Chondrocyte (in vitro differentiated cells): Measurements from ENCODE around the gene SHKBP1. TPM values are rescaled to one million over a fixed set of nuclear protein-coding genes. Genes with fewer than 3 reads are reported as not detected.

ENCODE experiments used
- DNase-seq: peaks from one replicate; pipeline ENCODE4 v3.0.0; 2021; ENCODE audit warnings: mixed read lengths, low spot score
- H3K27ac Mint-ChIP-seq: one replicate; pipeline ENCODE4 v1.8.0; 2021; ENCODE audit warnings: mild to moderate bottlenecking, moderate library complexity, mixed read lengths; ENCODE audit not compliant: unreplicated experiment
- H3K27me3 Mint-ChIP-seq: 2 replicates; pipeline ENCODE4 v1.8.0; 2021; ENCODE audit warnings: low read depth, mixed read lengths
- H3K36me3 Mint-ChIP-seq: 2 replicates; pipeline ENCODE4 v1.8.0; 2021; ENCODE audit warnings: low read depth, mixed read lengths
- H3K4me1 Mint-ChIP-seq: 2 replicates; pipeline ENCODE4 v1.8.0; 2021; ENCODE audit warnings: low read depth, mild to moderate bottlenecking, mixed read lengths
- H3K4me3 Mint-ChIP-seq: one replicate; pipeline ENCODE4 v1.8.0; 2021; ENCODE audit warnings: mild to moderate bottlenecking, moderate library complexity, mixed read lengths; ENCODE audit not compliant: unreplicated experiment
- H3K9me3 Mint-ChIP-seq: 2 replicates; pipeline ENCODE4 v1.8.0; 2021; ENCODE audit warnings: low read depth, mixed read lengths
- total RNA-seq: library from RNA; stranded (reverse); gene quantifications from 3 replicates; pipeline ENCODE4 v1.2.1, GENCODE V29; 2021
- TF ChIP-seq, protein P1 (sequence below): fragments of 200-600 bp; sonication (generic); IDR thresholded peaks from 2 replicates; pipeline ENCODE4 v1.5.0; 2021; ENCODE audit warnings: antibody characterized with exemption, mild to moderate bottlenecking, moderate library complexity

SHKBP1 gene
- total RNA-seq, 1 donor from 2014 or later, result 46.8 TPM

DNA sequence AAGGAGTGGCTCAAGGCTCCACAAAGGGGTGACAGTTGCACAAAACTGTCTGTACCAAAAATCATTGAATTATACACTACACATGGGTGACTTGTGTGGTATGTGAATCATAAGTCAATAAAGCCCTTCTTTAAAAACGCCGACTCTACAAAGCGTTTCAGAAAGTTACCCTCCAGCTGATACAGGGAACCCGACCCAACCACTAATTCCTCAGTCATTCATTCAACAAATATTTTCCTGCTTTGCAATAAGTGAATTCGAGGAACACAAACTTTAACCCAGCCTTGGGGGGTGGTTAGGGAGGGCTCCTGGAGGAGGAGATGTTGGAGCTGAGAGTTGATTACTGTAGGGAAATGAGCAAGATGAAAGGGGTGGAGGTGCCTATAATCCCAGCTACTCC lies 56.5 kb downstream of the SHKBP1 start:
- DNase-seq, result no peak
- no peak overlapping the region for H3K27ac Mint-ChIP-seq
- no peak overlapping the region for H3K4me3 Mint-ChIP-seq
- no peaks in the 10 kb centered on the region for H3K27me3 Mint-ChIP-seq
- H3K9me3 Mint-ChIP-seq, result no peaks in the 10 kb centered on the region
- peaks cover 7% of the 10 kb centered on the region for H3K36me3 Mint-ChIP-seq
- TF ChIP-seq, protein P1, sequence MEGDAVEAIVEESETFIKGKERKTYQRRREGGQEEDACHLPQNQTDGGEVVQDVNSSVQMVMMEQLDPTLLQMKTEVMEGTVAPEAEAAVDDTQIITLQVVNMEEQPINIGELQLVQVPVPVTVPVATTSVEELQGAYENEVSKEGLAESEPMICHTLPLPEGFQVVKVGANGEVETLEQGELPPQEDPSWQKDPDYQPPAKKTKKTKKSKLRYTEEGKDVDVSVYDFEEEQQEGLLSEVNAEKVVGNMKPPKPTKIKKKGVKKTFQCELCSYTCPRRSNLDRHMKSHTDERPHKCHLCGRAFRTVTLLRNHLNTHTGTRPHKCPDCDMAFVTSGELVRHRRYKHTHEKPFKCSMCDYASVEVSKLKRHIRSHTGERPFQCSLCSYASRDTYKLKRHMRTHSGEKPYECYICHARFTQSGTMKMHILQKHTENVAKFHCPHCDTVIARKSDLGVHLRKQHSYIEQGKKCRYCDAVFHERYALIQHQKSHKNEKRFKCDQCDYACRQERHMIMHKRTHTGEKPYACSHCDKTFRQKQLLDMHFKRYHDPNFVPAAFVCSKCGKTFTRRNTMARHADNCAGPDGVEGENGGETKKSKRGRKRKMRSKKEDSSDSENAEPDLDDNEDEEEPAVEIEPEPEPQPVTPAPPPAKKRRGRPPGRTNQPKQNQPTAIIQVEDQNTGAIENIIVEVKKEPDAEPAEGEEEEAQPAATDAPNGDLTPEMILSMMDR, result no peak
- H3K4me1 Mint-ChIP-seq, result peaks cover 26% of the 10 kb centered on the region

DNA sequence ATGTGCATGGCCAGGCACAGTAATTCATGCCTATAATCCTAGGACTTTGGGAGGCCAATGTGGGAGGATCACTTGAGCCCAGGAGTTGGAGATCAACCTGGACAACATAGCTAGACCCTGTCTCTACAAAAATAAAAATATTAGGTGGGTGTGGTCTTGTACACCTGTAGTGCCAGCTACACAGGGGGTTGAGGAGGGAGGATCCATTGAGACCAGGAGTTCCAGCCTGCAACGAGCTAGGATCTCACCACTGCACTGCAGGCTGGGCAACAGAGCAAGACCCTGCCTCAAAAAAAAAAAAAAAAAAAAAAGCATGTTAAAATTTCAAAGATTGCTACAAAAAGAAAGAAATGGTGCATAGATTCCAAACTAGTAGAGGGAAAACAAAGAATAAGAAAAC lies 61.7 kb downstream of the SHKBP1 start:
- TF ChIP-seq, protein P1, result no peak
- Mint-ChIP-seq H3K4me3 (no peak overlapping the region), H3K27me3 (no peaks in the 10 kb centered on the region), H3K27ac (no peak overlapping the region), H3K4me1 (peaks cover 60% of the 10 kb centered on the region), H3K36me3 (no peaks in the 10 kb centered on the region), H3K9me3 (no peaks in the 10 kb centered on the region)
- no peak for DNase-seq

DNA sequence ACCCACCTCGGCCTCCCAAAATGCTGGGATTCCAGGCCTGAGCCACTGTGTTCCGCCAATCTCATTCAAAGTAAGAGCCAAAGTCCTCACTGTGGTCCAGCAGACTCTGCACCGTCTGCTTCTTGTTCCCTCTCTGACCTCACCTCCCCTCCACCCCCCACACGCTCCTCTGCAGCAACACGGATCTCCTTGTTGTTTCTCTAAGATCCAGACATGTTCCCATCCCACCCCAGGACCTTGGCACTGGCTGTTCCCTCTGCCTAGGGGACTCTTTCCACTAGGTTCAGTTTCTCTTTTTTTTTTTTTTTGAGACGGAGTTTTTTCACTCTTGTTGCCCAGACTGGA lies 62.9 kb downstream of the SHKBP1 start:
- Mint-ChIP-seq H3K4me3 (no peak overlapping the region), H3K4me1 (peaks cover 51% of the 10 kb centered on the region), H3K27me3 (no peaks in the 10 kb centered on the region), H3K36me3 (no peaks in the 10 kb centered on the region), H3K27ac (peak overlapping the region; percentile 96), H3K9me3 (no peaks in the 10 kb centered on the region)
- no peak for DNase-seq
- TF ChIP-seq, protein P1, result no peak

DNA sequence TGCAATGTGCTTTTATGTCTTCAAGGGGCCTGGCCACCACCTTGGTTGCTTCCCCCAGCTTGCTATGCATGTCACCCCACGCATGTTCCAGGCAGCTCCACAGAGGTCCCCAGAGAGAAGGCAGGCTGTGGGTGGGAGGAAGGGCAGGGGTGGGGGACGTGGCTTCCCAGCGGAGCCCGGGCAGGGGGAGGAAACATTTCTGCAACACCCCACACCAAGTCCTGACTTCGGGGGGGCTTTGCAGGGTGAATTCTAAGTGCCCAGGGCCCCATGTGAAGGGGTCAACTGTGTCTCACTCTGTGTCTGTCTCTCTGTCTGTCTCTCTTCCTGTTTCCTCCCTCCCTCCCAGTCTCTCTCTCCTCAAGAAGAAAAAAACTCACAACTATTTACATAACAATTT lies 64.1 kb downstream of the SHKBP1 start:
- Mint-ChIP-seq H3K27me3 (no peaks in the 10 kb centered on the region), H3K4me1 (peaks cover 60% of the 10 kb centered on the region), H3K36me3 (no peaks in the 10 kb centered on the region), H3K4me3 (peak overlapping the region; percentile 47), H3K9me3 (no peaks in the 10 kb centered on the region), H3K27ac (peak overlapping the region; percentile 96)
- TF ChIP-seq, protein P1, result no peak
- no peak for DNase-seq

Other genes with a start within 250 kb of the SHKBP1 start
- 19.4 to 22.2 TPM (median 21.5 TPM) in 3 replicates for gene C19orf47, start 228.5 kb upstream of the SHKBP1 start, total RNA-seq
- gene PLD3, start 228.2 kb upstream of the SHKBP1 start, total RNA-seq, result 478 to 514 TPM (median 487 TPM) in 3 replicates
- 0.20 to 0.53 TPM (median 0.46 TPM) in 3 replicates for gene HIPK4, start 186.7 kb upstream of the SHKBP1 start, total RNA-seq
- 3.6 to 4.9 TPM (median 4.5 TPM) in 3 replicates for gene PRX, start 163.5 kb upstream of the SHKBP1 start, total RNA-seq
- gene SERTAD1, start 150.9 kb upstream of the SHKBP1 start, total RNA-seq, result 13.0 to 14.8 TPM (median 14.5 TPM) in 3 replicates
- gene SERTAD3, start 132.5 kb upstream of the SHKBP1 start, total RNA-seq, result 36.7 to 43.6 TPM (median 40.3 TPM) in 3 replicates
- 48.3 to 53.9 TPM (median 53.1 TPM) in 3 replicates for gene BLVRB, start 111.1 kb upstream of the SHKBP1 start, total RNA-seq
- gene SPTBN4, start 109.9 kb upstream of the SHKBP1 start, total RNA-seq, result 1.4 to 2.5 TPM (median 2.3 TPM) in 3 replicates
- 161 to 311 TPM (median 163 TPM) in 3 replicates for gene LTBP4, start 24.5 kb downstream of the SHKBP1 start, total RNA-seq
- gene NUMBL, start 113.8 kb downstream of the SHKBP1 start, total RNA-seq, result 104 to 121 TPM (median 117 TPM) in 3 replicates
- 26.8 to 36.8 TPM (median 29.7 TPM) in 3 replicates for gene COQ8B, start 140.0 kb downstream of the SHKBP1 start, total RNA-seq
- gene ITPKC, start 140.2 kb downstream of the SHKBP1 start, total RNA-seq, result 12.2 to 16.5 TPM (median 16.4 TPM) in 3 replicates
- gene ACTMAP, start 173.6 kb downstream of the SHKBP1 start, total RNA-seq, result 7.4 to 11.3 TPM (median 10.4 TPM) in 3 replicates
- gene SNRPA, start 174.3 kb downstream of the SHKBP1 start, total RNA-seq, result 34.9 to 64.6 TPM (median 37.0 TPM) in 3 replicates
- gene MIA, start 198.6 kb downstream of the SHKBP1 start, total RNA-seq, result 1.4 to 2.6 TPM (median 2.4 TPM) in 3 replicates
- gene RAB4B, start 201.4 kb downstream of the SHKBP1 start, total RNA-seq, result 19.2 to 23.4 TPM (median 23.2 TPM) in 3 replicates
- 74.6 to 83.1 TPM (median 83.0 TPM) in 3 replicates for gene EGLN2, start 222.3 kb downstream of the SHKBP1 start, total RNA-seq